Prostate gland (tissue), 2 donors: ENCODE results near the gene RBM38.

Experiments
- CTCF ChIP-seq, 4 experiments: fragments of 200-600 bp in 2 of 4; fragments of 450-650 bp in 2 of 4; sonication (generic) in 2 of 4; IDR thresholded peaks; 1 replicate in 3 of 4; 2 replicates in 1 of 4; pipeline ENCODE4 v1.5.1; 2016 to 2019; ENCODE audit warnings: antibody characterized with exemption in 4 of 4, mild to moderate bottlenecking in 2 of 4, moderate library complexity in 2 of 4
- POLR2AphosphoS5 ChIP-seq: sonication (generic); formaldehyde crosslinking; IDR thresholded peaks from one replicate; pipeline ENCODE4 v1.6.1; 2017; ENCODE audit warnings: antibody characterized with exemption

DNA sequence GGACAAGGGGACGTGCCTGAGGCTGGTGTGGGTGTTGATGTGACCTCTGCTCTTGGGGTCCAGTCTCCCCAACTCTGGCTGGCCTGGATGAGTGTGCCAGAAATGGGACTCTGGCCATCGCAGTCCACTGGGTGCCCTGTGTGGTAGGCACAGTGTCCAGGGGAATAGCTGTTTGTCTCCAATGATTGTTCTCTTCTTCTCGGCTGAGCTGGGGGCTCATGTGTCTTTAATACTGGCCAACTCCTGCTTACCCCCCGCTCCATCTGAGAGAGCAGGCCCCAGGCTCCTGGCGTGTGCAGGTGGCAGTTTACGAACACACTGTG is 45.0 kb downstream of the RBM38 start:
- TF ChIP-seq CTCF (IDR thresholded peaks at IDR 0.05) (no peak), POLR2AphosphoS5 (no peak)
